HG02970 (cell line): ENCODE data around the gene GOT2.
"Not testable (repeated sequence)": the region's sequence is repeated elsewhere in the genome, so short reads cannot be mapped to it uniquely, and the experiment has no call there.

Source experiments
- ATAC-seq: cut with Tn5 transposase; IDR thresholded peaks from one replicate; pipeline ENCODE4 v1.9.1; 2021; ENCODE audit warnings: mild to moderate bottlenecking, moderate library complexity, moderate number of reproducible peaks; ENCODE audit not compliant: unreplicated experiment, low FRiP score

The GOT2 gene

GRCh38 chr16:58659911-58660310 is 74.2 kb downstream of the GOT2 start:
- not testable (repeated sequence) for ATAC-seq

DNA sequence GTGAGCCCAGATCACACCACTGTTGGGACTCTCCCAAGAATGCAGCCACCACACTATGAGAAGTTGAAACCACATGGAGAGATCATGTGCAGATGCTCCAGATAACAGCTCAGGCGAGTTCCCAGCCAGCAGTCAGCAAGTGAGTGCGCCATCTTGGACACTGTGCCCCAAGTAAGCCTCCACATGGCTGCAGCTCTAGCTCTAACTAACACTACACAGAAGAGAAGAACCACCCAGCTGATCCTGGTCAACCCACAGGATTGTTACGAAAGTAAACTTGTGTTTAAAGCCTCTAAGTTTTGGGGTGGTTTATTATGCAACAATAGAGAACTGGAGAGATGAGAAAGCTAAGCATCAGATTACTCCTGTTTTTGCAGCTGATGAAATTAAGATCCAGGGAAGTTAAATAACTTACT is 75.3 kb downstream of the GOT2 start:
- ATAC-seq, result no peak
